Medulla oblongata (tissue), 1 donor: ENCODE results near the gene SH3BGR.
A peak's percentile ranks its signal among the peaks of the same experiment; 100 is the strongest.
"Not testable (repeated sequence)": the region's sequence is repeated elsewhere in the genome, so short reads cannot be mapped to it uniquely, and the experiment has no call there.

Experiments used
- DNase-seq: peaks from one replicate; pipeline ENCODE4 v3.0.0-alpha.2; 2015; ENCODE audit errors: extremely low spot score

The SH3BGR gene

GRCh38 chr21:39451332-39452206 is at the start of gene SH3BGR:
Gene SH3BGR (plus strand): TSS chr21:39451970. CDS start chr21:39452097, 127 bp downstream.
- peak; percentile 84 for DNase-seq

GRCh38 chr21:39406065-39406464 is 45.7 kb upstream of the SH3BGR start:
- DNase-seq: no peak

GRCh38 chr21:39419204-39419603 is 32.6 kb upstream of the SH3BGR start:
- DNase-seq: not testable (repeated sequence)

- DNase-seq: no peak
Observed at GRCh38 chr21:39422527-39423241, 29.1 kb upstream of the SH3BGR start.

- DNase-seq: no peak
Observed at GRCh38 chr21:39429445-39429844, 22.3 kb upstream of the SH3BGR start.

GRCh38 chr21:39430016-39430415 is 21.8 kb upstream of the SH3BGR start:
- no peak for DNase-seq

GRCh38 chr21:39430457-39430856 is 21.3 kb upstream of the SH3BGR start:
- no peak for DNase-seq

- DNase-seq: no peak
Observed at GRCh38 chr21:39430954-39431353, 20.8 kb upstream of the SH3BGR start.

GRCh38 chr21:39434950-39435349 is 16.8 kb upstream of the SH3BGR start:
- DNase-seq: no peak

- no peak for DNase-seq
Observed at GRCh38 chr21:39439232-39439631, 12.5 kb upstream of the SH3BGR start.

- DNase-seq: peak; percentile 55
Observed at GRCh38 chr21:39441502-39442475, 10.0 kb upstream of the SH3BGR start.

GRCh38 chr21:39444421-39445180 is 7.2 kb upstream of the SH3BGR start:
- DNase-seq: no peak

- DNase-seq: peak; percentile 91
Observed at GRCh38 chr21:39445321-39446269, 6.2 kb upstream of the SH3BGR start, which contains the start of gene LCA5L. Gene LCA5L (minus strand): TSS chr21:39445778. CDS start chr21:39428493, 17,285 bp downstream.

- DNase-seq: no peak
Observed at GRCh38 chr21:39447264-39447663, 4.5 kb upstream of the SH3BGR start.

GRCh38 chr21:39452207-39452969 is 618 bp downstream of the SH3BGR start:
- peak; percentile 89 for DNase-seq

- DNase-seq: peak; percentile 83
Observed at GRCh38 chr21:39452970-39453342, 1.2 kb downstream of the SH3BGR start.

- peak; percentile 34 for DNase-seq
Observed at GRCh38 chr21:39453571-39454179, 1.9 kb downstream of the SH3BGR start.

- DNase-seq: peak; percentile 33
Observed at GRCh38 chr21:39454949-39455668, 3.3 kb downstream of the SH3BGR start.
